ENCODE results near the gene CAPN13.

The CAPN13 gene

GRCh38 chr2:30790879-30791278 is 16.4 kb downstream of the CAPN13 start:
- no peak for TF ChIP-seq CTCF (IDR thresholded peaks at IDR 0.05; ENCODE audit: poor library complexity, severe bottlenecking)
- H3K36me3 ChIP-seq (ENCODE audit: low read depth), result no peaks in the 10 kb centered on the region
- DNase-seq (ENCODE audit: low spot score) (no peak), ATAC-seq (ENCODE audit: low read depth) (no peak)
- no peaks in the 10 kb centered on the region for H3K9me3 ChIP-seq (ENCODE audit: severe bottlenecking)
- peaks cover 16% of the 10 kb centered on the region for H3K27me3 ChIP-seq (ENCODE audit: insufficient read depth, poor library complexity, severe bottlenecking)
- no peaks in the 10 kb centered on the region for H3K4me1 ChIP-seq (ENCODE audit: insufficient read depth, poor library complexity, severe bottlenecking)
- no peak overlapping the region for H3K27ac ChIP-seq (ENCODE audit: poor library complexity, severe bottlenecking)
- H3K4me3 ChIP-seq (ENCODE audit: severe bottlenecking), result no peak overlapping the region

DNA sequence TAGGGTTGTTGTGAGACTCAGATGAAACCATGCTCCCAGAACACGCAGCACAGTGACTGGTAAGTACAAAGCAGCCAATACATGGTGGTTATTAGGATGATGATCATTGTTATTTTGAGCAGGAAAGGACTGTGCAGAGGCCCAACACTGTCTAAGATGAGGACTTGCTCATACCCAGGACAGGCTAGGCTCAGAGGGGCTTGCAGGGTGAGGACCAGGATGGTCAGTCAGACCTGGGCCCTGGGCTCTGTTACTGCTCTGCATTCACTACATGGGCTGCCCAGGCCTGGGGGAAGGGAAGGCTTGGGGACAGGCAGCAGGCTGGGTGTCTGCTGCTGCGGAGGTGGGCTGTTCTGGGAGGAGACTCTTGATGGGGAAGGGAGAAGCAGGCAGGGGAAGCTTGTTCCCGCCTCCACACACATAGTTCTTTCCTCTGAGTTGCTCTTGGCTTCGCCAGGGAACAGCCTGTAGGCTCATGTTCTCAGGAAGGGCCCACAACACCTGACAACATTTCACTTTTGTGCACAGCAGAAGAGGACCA is 17.5 kb downstream of the CAPN13 start:
- Histone ChIP-seq H3K27ac (ENCODE audit: poor library complexity, severe bottlenecking) (no peak overlapping the region), H3K4me3 (ENCODE audit: severe bottlenecking) (no peak overlapping the region), H3K4me1 (ENCODE audit: insufficient read depth, poor library complexity, severe bottlenecking) (no peaks in the 10 kb centered on the region), H3K36me3 (ENCODE audit: low read depth) (no peaks in the 10 kb centered on the region), H3K27me3 (ENCODE audit: insufficient read depth, poor library complexity, severe bottlenecking) (peaks cover 16% of the 10 kb centered on the region), H3K9me3 (ENCODE audit: severe bottlenecking) (no peaks in the 10 kb centered on the region)
- DNase-seq (ENCODE audit: low spot score) (no peak), ATAC-seq (ENCODE audit: low read depth) (no peak)
- no peak for TF ChIP-seq CTCF (IDR thresholded peaks at IDR 0.05; ENCODE audit: poor library complexity, severe bottlenecking)

GRCh38 chr2:30786923-30787685 is 20.1 kb downstream of the CAPN13 start:
- Histone ChIP-seq H3K27me3 (ENCODE audit: insufficient read depth, poor library complexity, severe bottlenecking) (peaks cover 11% of the 10 kb centered on the region), H3K27ac (ENCODE audit: poor library complexity, severe bottlenecking) (no peak overlapping the region), H3K9me3 (ENCODE audit: severe bottlenecking) (no peaks in the 10 kb centered on the region), H3K4me1 (ENCODE audit: insufficient read depth, poor library complexity, severe bottlenecking) (no peaks in the 10 kb centered on the region), H3K4me3 (ENCODE audit: severe bottlenecking) (no peak overlapping the region), H3K36me3 (ENCODE audit: low read depth) (no peaks in the 10 kb centered on the region)
- ATAC-seq (ENCODE audit: low read depth) (no peak), DNase-seq (ENCODE audit: low spot score) (no peak)
- TF ChIP-seq CTCF (IDR thresholded peaks at IDR 0.05; ENCODE audit: poor library complexity, severe bottlenecking), result no peak

- no peak for TF ChIP-seq CTCF (IDR thresholded peaks at IDR 0.05; ENCODE audit: poor library complexity, severe bottlenecking)
- no peak overlapping the region for H3K27ac ChIP-seq (ENCODE audit: poor library complexity, severe bottlenecking)
- H3K27me3 ChIP-seq (ENCODE audit: insufficient read depth, poor library complexity, severe bottlenecking), result no peaks in the 10 kb centered on the region
- no peak for ATAC-seq (ENCODE audit: low read depth)
- H3K4me3 ChIP-seq (ENCODE audit: severe bottlenecking), result no peak overlapping the region
- no peaks in the 10 kb centered on the region for H3K9me3 ChIP-seq (ENCODE audit: severe bottlenecking)
- no peaks in the 10 kb centered on the region for H3K4me1 ChIP-seq (ENCODE audit: insufficient read depth, poor library complexity, severe bottlenecking)
- DNase-seq (ENCODE audit: low spot score), result no peak
- H3K36me3 ChIP-seq (ENCODE audit: low read depth), result no peaks in the 10 kb centered on the region
Measured at GRCh38 chr2:30784682-30785081, 22.6 kb downstream of the CAPN13 start.

GRCh38 chr2:30781961-30782533 is 25.2 kb downstream of the CAPN13 start:
- Histone ChIP-seq H3K27ac (ENCODE audit: poor library complexity, severe bottlenecking) (no peak overlapping the region), H3K27me3 (ENCODE audit: insufficient read depth, poor library complexity, severe bottlenecking) (no peaks in the 10 kb centered on the region), H3K4me3 (ENCODE audit: severe bottlenecking) (no peak overlapping the region), H3K36me3 (ENCODE audit: low read depth) (no peaks in the 10 kb centered on the region), H3K9me3 (ENCODE audit: severe bottlenecking) (no peaks in the 10 kb centered on the region), H3K4me1 (ENCODE audit: insufficient read depth, poor library complexity, severe bottlenecking) (no peaks in the 10 kb centered on the region)
- TF ChIP-seq CTCF (IDR thresholded peaks at IDR 0.05; ENCODE audit: poor library complexity, severe bottlenecking), result no peak
- ATAC-seq (ENCODE audit: low read depth) (no peak), DNase-seq (ENCODE audit: low spot score) (no peak)
